Suprapubic skin (tissue), 3 donors: ENCODE measurements around the gene TBC1D13.
"Not testable (repeated sequence)": the region's sequence is repeated elsewhere in the genome, so short reads cannot be mapped to it uniquely, and the experiment has no call there.

Source experiments
- CTCF ChIP-seq, 2 donors: fragments of 200-600 bp in 1 of 2; fragments of 450-650 bp in 1 of 2; sonication (generic) in 1 of 2; IDR thresholded peaks; one replicate each; pipeline ENCODE4 v1.5.1; 2016 to 2019; ENCODE audit warnings: antibody characterized with exemption in 2 of 2, mild to moderate bottlenecking in 1 of 2, moderate library complexity in 1 of 2
- POLR2A ChIP-seq, 2 donors: fragments of 450-650 bp; IDR thresholded peaks; one replicate each; pipeline ENCODE4 v1.6.1; 2017; ENCODE audit warnings: antibody characterized with exemption in 2 of 2, mild to moderate bottlenecking in 2 of 2, moderate library complexity in 2 of 2

GRCh38 chr9:128852646-128853045, 65.6 kb downstream of the TBC1D13 start:
- not testable (repeated sequence) for TF ChIP-seq CTCF, POLR2A (IDR thresholded peaks at IDR 0.05)
